Endothelial cell of umbilical vein (primary cell): ENCODE data around the gene SEC24C. TPM values are rescaled to one million over a fixed set of nuclear protein-coding genes. Genes with fewer than 3 reads are reported as not detected.

Experiments used
- BruUV-seq: library from RNA; stranded (reverse); fragments of 400-500 nt; replicated peaks from 2 replicates; lab custom pipeline; 2021; lab: Mats Ljungman, UMichigan
- CTCF ChIA-PET: fragments of 300-600, 350-600 bp; sonication (Branson Sonifier 250); formaldehyde crosslinking; loops from one replicate; lab custom pipeline; 2021; ENCODE audit warnings: antibody characterized with exemption, inconsistent platforms; lab: Charles Lee
- POLR2A ChIA-PET: fragments of 300-600, 350-600 bp; sonication (Branson Sonifier 250); formaldehyde crosslinking; loops from one replicate; lab custom pipeline; 2021; ENCODE audit warnings: antibody characterized with exemption, inconsistent platforms; lab: Charles Lee
- DNase-seq: peaks from one replicate; pipeline ENCODE4 v3.0.0-alpha.2; 2011; ENCODE audit warnings: low read depth, low spot score
- FAIRE-seq: peaks from 2 replicates; lab custom pipeline; 2011; peaks lifted over from hg19 to GRCh38; lab: Jason Lieb, UNC
- H2AFZ ChIP-seq: 2 replicates; pipeline ENCODE4 v1.6.0; 2012; ENCODE audit warnings: low read depth, low read length, control low read depth, inconsistent platforms
- H3K27ac ChIP-seq: 2 replicates; pipeline ENCODE4 v1.5.1; 2011; ENCODE audit warnings: low read depth, mild to moderate bottlenecking, control low read depth, low read length, moderate library complexity; ENCODE audit not compliant: insufficient read depth
- H3K27me3 ChIP-seq, 2 experiments: 2 replicates each; pipeline versions ENCODE4 v1.6.0 to v1.6.1; 2011; ENCODE audit warnings: low read length in 2 of 2, mixed read lengths in 1 of 2; ENCODE audit not compliant: control insufficient read depth in 2 of 2, insufficient read depth in 2 of 2
- H3K36me3 ChIP-seq, 2 experiments: 2 replicates in 1 of 2; 3 replicates in 1 of 2; pipeline ENCODE4 v1.5.1; 2011; ENCODE audit warnings: low read length in 2 of 2, mild to moderate bottlenecking in 1 of 2, moderate library complexity in 1 of 2; ENCODE audit not compliant: control insufficient read depth in 2 of 2, insufficient read depth in 2 of 2; ENCODE audit errors: extremely low read depth in 1 of 2
- H3K4me1 ChIP-seq: 3 replicates; pipeline ENCODE4 v1.5.1; 2011; ENCODE audit warnings: mild to moderate bottlenecking, low read length; ENCODE audit not compliant: control insufficient read depth, insufficient read depth; ENCODE audit errors: extremely low read depth
- H3K4me2 ChIP-seq: 2 replicates; pipeline ENCODE4 v1.6.1; 2011; ENCODE audit warnings: low read length, control low read depth, mixed read lengths; ENCODE audit not compliant: insufficient read depth
- H3K4me3 ChIP-seq, 3 experiments: fragments of 200-600 bp in 1 of 3; sonication (generic), shearing (Covaris generic) in 1 of 3; replicated peaks in 1 of 3; 2 replicates each; pipeline ENCODE4 v1.5.1; 2011 to 2016; ENCODE audit warnings: control low read depth in 3 of 3, low read length in 3 of 3, mild to moderate bottlenecking in 2 of 3, inconsistent platforms in 1 of 3, low read depth in 1 of 3, moderate library complexity in 1 of 3; ENCODE audit not compliant: insufficient read depth in 1 of 3
- H3K79me2 ChIP-seq: 2 replicates; pipeline ENCODE4 v1.6.0; 2012; ENCODE audit warnings: low read length, inconsistent platforms; ENCODE audit not compliant: control insufficient read depth, insufficient read depth
- H3K9ac ChIP-seq: replicated peaks from 2 replicates; pipeline ENCODE3; 2011; ENCODE audit warnings: low read length, control low read depth; ENCODE audit not compliant: insufficient read depth; ENCODE audit errors: extremely low read depth
- H3K9me1 ChIP-seq: replicated peaks from 3 replicates; pipeline ENCODE4 v1.6.0; 2011; ENCODE audit warnings: mild to moderate bottlenecking, low read length; ENCODE audit not compliant: control insufficient read depth, insufficient read depth; ENCODE audit errors: extremely low read depth
- H3K9me3 ChIP-seq: replicated peaks from 2 replicates; pipeline ENCODE4 v1.5.1; 2012; ENCODE audit warnings: low read length, inconsistent platforms; ENCODE audit not compliant: control insufficient read depth, insufficient read depth
- H4K20me1 ChIP-seq: replicated peaks from 2 replicates; pipeline ENCODE3; 2011; ENCODE audit warnings: mild to moderate bottlenecking, low read length; ENCODE audit not compliant: control insufficient read depth, insufficient read depth; ENCODE audit errors: extremely low read depth
- EZH2 ChIP-seq: IDR thresholded peaks from 2 replicates; pipeline ENCODE4 v1.6.1; 2012; ENCODE audit warnings: borderline replicate concordance, low read depth, mild to moderate bottlenecking, moderate library complexity, low read length, inconsistent platforms; ENCODE audit not compliant: severe bottlenecking
- FOS ChIP-seq: IDR thresholded peaks from 2 replicates; pipeline ENCODE4 v1.6.1; 2011; ENCODE audit warnings: mild to moderate bottlenecking, low read length, moderate library complexity, borderline replicate concordance; ENCODE audit not compliant: insufficient read depth
- GATA2 ChIP-seq: IDR thresholded peaks from 2 replicates; pipeline ENCODE4 v1.7.0; 2011; ENCODE audit warnings: low read depth, mild to moderate bottlenecking, moderate library complexity, mixed read lengths, low read length; ENCODE audit not compliant: insufficient read length, insufficient read depth
- JUN ChIP-seq: IDR thresholded peaks from 2 replicates; pipeline ENCODE4 v1.6.1; 2011; ENCODE audit warnings: borderline replicate concordance, low read depth; ENCODE audit not compliant: insufficient read length, insufficient read depth
- MYC ChIP-seq: IDR thresholded peaks from one replicate; pipeline ENCODE4 v1.6.1; 2011; ENCODE audit warnings: mild to moderate bottlenecking, low read depth, low read length
- POLR2A ChIP-seq: IDR thresholded peaks from 2 replicates; pipeline ENCODE4 v1.6.1; 2012; ENCODE audit warnings: low read depth, mild to moderate bottlenecking, control low read depth, low read length
- POLR2AphosphoS5 ChIP-seq: IDR thresholded peaks from 2 replicates; pipeline ENCODE4 v1.6.1; 2012; ENCODE audit warnings: low read depth, mild to moderate bottlenecking, control low read depth, low read length, moderate library complexity; ENCODE audit not compliant: insufficient read depth
- dilution Hi-C: fragments of 300-500 bp; cut with MboI; formaldehyde crosslinking; loops from one replicate; pipeline ENCODE4 v1.15.0; 2019; ENCODE audit warnings: low sequenced_read_pairs; ENCODE audit not compliant: extremely low pct_ligation_motif_present
- intact Hi-C: fragments of 100-400 bp; cut with micrococcal nuclease; formaldehyde crosslinking; loops from one replicate; pipeline ENCODE4 v1.10.0; 2022
- polyA plus RNA-seq, 4 experiments: library from polyadenylated mRNA; depleted of rRNA in 3 of 4; stranded (reverse) in 3 of 4; unstranded in 1 of 4; fragments of >200 nt; gene quantifications; 2 replicates each; pipeline versions ENCODE4 v1.2.1 to v1.2.3, GENCODE V29; 2011 to 2012; ENCODE audit warnings: missing spikeins in 1 of 4
- total RNA-seq: library from RNA; stranded (reverse); gene quantifications from 2 replicates; pipeline ENCODE4 v1.2.3, GENCODE V29; 2021
- TF ChIP-seq, protein P1 (sequence below): IDR thresholded peaks from 2 replicates; pipeline ENCODE4 v1.6.1; 2011; ENCODE audit not compliant: insufficient read depth, insufficient read length
- TF ChIP-seq, protein P2 (sequence below), 2 donors: IDR thresholded peaks; 1 replicate in 1 of 2; 2 replicates in 1 of 2; pipeline ENCODE4 v1.5.1; 2011; ENCODE audit warnings: low read length in 2 of 2, mild to moderate bottlenecking in 2 of 2, moderate library complexity in 2 of 2, control low read depth in 1 of 2, inconsistent platforms in 1 of 2, low read depth in 1 of 2; ENCODE audit not compliant: insufficient read depth in 1 of 2; ENCODE audit errors: extremely low read depth in 1 of 2

Gene SEC24C
- total and polyA plus RNA-seq, 2 donors (not counting 3 experiments of a cell fraction or from before 2014, with no cell fraction given) = 95.5 to 108 TPM

DNA sequence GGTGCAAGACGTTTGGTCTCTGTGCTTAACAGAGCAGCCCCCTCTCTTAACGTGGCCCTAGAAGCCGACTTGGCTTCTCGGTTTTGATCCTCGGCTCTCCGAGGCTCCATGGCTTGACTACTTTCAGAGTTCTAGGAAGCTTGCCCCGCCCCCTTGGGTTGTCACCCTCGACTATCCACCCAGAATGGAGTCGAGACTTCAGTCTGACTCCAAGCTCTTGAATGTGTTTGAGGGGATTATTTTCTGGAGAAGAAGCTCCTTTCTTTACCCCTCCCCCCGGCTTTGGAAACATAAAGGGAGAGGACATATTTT, 448 bp downstream of the SEC24C start:
- H4K20me1 ChIP-seq = no peaks in the 10 kb centered on the region
- peaks cover 17% of the 10 kb centered on the region for H3K4me1 ChIP-seq
- peaks cover 42% of the 10 kb centered on the region for H3K79me2 ChIP-seq
- no peaks in the 10 kb centered on the region for H3K9me3 ChIP-seq
- BruUV-seq = TSS peak; percentile 74
- H3K36me3 ChIP-seq = peaks cover 0 to 8% of the 10 kb centered on the region in 2 experiments
- dilution Hi-C loops = no loop called here
- no peak for DNase-seq
- intact Hi-C loops = loop anchor here (1.0 kb wide), 2 partner anchors 14 to 28 kb away; a partner anchor contains a TSS
- H2AFZ ChIP-seq = peak overlapping the region; percentile 72
- peak overlapping the region; percentile 99 for H3K9ac ChIP-seq
- H3K4me3 ChIP-seq = peak overlapping the region; percentile 75 to 87 (median 77)
- TF ChIP-seq FOS (no peak), GATA2 (no peak), JUN (no peak), POLR2A (no peak), MYC (no peak), POLR2AphosphoS5 (no peak), EZH2 (no peak)
- TF ChIP-seq, protein P1, sequence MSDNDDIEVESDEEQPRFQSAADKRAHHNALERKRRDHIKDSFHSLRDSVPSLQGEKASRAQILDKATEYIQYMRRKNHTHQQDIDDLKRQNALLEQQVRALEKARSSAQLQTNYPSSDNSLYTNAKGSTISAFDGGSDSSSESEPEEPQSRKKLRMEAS = no peak
- TF ChIP-seq, protein P2, sequence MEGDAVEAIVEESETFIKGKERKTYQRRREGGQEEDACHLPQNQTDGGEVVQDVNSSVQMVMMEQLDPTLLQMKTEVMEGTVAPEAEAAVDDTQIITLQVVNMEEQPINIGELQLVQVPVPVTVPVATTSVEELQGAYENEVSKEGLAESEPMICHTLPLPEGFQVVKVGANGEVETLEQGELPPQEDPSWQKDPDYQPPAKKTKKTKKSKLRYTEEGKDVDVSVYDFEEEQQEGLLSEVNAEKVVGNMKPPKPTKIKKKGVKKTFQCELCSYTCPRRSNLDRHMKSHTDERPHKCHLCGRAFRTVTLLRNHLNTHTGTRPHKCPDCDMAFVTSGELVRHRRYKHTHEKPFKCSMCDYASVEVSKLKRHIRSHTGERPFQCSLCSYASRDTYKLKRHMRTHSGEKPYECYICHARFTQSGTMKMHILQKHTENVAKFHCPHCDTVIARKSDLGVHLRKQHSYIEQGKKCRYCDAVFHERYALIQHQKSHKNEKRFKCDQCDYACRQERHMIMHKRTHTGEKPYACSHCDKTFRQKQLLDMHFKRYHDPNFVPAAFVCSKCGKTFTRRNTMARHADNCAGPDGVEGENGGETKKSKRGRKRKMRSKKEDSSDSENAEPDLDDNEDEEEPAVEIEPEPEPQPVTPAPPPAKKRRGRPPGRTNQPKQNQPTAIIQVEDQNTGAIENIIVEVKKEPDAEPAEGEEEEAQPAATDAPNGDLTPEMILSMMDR (IDR thresholded peaks at IDR 0.05; ENCODE audit: extremely low read depth in 1 of 2, insufficient read depth in 1 of 2, low read depth in 1 of 2, low read length in 2 of 2) = no peak
- H3K27ac ChIP-seq = peak overlapping the region; percentile 97
- no peak for FAIRE-seq
- H3K27me3 ChIP-seq = no peaks in the 10 kb centered on the region
- ChIA-PET CTCF (interaction anchor here (1.5 kb wide), 1 partner anchor 135 kb away, joined by 4 read pairs; no protein-coding TSS in a partner anchor), POLR2A (interaction anchor here (0.6 to 1.2 kb wide), 2 partner anchors 12 to 16 kb away, joined by 3 to 4 read pairs; no protein-coding TSS in a partner anchor)
- H3K9me1 ChIP-seq = no peaks in the 10 kb centered on the region
- H3K4me2 ChIP-seq = peak overlapping the region; percentile 95
